Middle frontal gyrus (tissue), 1 donor: Measurements from ENCODE around the gene POU4F1.
"Not testable (repeated sequence)": the region's sequence is repeated elsewhere in the genome, so short reads cannot be mapped to it uniquely, and the experiment has no call there.

Source experiments
- DNase-seq: peaks from one replicate; pipeline ENCODE4 v3.0.0-alpha.2; 2015; ENCODE audit warnings: low spot score; ENCODE audit errors: extremely low spot score

The POU4F1 gene, protein sequence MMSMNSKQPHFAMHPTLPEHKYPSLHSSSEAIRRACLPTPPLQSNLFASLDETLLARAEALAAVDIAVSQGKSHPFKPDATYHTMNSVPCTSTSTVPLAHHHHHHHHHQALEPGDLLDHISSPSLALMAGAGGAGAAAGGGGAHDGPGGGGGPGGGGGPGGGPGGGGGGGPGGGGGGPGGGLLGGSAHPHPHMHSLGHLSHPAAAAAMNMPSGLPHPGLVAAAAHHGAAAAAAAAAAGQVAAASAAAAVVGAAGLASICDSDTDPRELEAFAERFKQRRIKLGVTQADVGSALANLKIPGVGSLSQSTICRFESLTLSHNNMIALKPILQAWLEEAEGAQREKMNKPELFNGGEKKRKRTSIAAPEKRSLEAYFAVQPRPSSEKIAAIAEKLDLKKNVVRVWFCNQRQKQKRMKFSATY

DNA sequence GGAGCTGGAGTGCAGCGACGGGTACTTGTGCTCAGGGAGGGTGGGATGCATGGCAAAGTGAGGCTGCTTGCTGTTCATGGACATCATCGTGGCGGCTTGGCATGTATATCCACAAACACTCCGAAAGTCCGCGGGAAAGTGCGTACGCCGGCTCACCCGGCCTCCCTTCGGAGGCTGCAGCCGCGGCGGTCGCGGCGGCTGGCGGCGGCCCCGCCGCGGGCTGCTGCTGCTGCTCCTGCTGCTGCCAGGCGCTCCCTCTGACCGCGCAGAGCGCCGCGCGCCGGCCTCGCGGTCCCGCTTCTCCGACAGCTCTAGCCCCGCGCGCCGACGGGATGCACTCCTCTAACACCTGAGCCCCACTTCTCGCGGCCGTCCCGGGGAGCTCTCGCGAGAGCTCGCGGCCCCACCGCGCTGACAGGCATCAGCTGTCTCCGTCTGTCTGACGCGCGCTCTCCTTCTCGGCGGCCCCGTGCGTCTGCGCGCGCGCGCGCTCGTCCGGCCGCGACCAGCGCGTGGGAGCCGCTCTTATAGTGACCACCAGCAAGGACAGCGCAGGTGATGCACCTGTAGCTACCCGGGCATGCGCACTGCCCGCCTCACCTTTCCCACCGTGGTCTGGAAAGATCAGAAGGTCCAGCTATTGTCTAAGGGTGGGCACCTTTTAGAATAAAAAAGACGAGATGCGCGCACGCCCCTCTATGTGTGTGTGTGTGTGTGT, at the start of gene POU4F1:
Gene POU4F1, minus strand, starts transcription at position 313 of the 718 bp plus-strand sequence. Its CDS starts 226 bp downstream, at position 87.
- DNase-seq: no peak

DNA sequence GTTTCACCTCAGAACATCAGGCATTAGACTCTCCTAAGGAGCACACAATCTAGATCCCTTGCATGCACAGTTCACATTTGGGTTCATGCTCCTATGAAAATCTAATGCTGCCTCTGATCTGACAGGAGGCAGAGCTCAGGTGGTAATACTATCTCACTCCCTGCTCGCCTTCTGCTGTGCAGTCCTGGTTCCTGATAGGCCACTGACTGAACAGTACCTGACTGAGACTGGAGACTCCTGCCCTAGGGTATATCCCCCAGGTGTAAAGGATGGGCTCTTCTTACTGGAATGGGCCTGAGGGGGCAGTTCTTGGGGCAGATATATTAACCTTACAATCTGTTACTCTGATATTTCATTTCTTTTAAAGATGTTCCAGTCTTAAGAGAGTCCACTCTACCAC, 49.3 kb upstream of the POU4F1 start:
- DNase-seq: no peak

DNA sequence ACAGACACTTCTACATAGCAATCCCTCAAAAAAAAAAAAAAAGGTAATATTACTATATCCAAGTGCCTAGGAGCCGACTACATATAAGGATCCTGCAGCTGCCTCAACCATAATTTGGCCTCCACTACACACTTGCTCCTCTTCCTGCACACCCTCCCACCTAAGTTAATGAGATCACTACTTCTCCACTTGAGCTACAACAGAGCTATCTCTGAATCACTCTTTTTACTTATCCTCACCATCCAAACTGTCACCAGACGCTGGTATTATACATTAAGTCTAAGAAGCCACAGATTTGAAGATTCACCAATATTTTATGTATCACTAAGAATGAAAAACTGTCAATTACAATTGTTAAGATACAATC, 47.3 kb upstream of the POU4F1 start:
- DNase-seq: no peak

DNA sequence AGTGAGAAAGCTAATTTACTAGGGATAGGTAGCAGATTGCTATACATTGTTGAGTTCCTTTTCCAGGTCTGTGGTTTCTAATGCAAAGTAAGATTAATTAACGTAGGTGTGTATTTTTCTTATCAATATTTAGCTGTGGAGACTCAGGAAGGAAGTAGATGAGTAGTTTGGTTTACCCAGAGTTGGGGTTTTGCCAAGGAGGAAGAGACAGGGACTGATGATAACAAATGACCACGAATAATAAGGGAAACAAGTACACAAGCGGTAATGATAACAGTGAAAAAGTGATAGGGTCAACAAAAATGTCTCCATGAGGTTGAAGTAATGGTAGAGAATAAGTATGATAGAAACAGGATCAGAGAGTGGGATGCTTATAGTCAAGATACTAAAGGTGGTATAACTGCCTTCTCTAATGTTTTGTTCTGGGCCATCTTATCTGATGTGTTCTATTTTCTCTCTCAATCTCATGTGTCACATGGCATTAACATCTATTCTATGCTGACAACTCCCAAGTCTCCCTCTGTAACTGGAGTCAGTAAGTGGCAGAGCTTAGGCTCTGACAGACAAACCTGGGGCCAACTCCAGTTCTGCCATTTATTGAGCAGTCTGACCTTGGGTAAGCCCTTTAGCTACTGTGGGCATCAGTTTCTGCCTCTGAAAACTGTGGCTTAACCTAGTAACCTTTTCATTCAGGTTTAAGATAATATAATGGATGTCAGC, 46.8 kb upstream of the POU4F1 start:
- no peak for DNase-seq

DNA sequence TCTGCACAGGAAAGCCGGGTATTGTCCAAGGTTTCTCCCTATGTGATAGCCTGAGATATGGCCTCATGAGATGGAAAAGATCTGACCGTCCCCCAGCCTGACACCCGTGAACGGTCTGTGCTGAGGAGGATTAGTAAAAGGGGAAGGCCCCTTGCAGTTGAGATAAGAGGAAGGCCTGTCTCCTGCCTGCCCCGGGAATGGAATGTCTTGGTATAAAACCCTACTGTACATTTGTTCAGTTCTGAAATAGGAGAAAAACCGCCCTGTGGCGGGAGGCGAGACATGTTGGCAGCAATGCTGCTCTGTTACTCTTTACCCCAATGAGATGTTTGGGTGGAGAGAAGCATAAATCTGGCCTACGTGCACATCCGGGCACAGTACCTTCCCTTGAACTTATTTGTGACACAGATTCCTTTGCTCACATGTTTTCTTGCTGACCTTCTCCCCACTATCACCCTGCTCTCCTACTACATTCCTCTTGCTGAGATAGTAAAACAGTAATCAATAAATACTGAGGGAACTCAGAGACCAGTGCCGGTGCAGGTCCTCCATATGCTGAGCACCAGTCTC, 43.8 kb upstream of the POU4F1 start:
- DNase-seq: not testable (repeated sequence)

DNA sequence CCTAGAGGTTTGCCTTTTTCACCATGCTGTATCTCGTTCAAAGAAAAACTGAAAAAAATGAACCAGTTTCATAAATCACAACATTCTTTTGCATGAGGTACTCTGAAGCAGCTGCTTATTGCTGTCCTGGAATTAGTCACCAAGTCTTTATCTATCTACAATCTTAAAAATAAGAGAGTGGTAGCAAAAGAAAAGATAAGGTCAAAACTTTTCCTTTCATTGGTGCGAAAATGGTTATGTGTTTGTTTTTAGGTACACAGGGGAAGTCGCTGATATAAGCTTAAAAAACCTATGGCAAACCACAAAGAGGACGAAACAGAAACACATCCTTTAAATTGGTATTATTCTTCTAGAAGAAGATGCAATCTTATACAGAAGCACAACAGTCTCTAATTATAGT, 34.9 kb upstream of the POU4F1 start:
- DNase-seq: no peak

DNA sequence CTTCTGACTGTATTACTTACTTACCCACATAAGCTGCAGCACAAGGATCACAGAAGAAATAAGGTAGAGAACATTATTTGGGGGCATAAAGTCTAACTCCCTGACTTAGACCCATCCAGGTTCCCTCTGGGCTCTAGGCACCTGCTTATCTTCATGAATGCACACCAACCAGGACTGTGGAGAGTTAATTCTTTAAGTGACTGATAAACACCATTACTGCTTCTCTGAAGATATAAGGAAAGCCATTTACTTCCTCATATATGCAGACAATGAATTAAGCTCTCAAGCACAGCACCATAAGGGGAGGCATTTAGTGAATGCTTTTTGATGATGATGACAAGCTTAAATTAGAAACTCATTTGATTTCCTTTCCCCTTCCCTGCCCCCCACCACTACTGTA, 33.1 kb upstream of the POU4F1 start:
- DNase-seq: no peak

DNA sequence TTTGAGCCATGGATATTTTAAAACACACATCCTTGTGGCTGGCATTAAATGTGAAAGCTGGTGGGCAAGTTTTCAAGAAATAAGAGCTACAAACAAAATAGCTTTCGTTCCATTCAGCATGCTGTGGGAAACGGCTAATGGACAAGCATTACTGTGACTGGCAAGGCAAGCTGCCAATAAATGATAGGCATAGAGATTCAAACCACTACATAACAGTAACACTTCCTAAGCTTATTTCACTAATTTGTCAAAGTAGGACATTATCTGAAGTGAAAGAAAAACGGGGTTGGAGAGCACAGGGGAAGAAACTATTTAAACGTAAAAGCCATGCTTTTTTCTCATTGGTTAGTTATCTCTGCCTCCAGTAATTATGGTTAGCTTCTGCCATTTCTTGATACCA, 29.6 kb upstream of the POU4F1 start:
- no peak for DNase-seq

DNA sequence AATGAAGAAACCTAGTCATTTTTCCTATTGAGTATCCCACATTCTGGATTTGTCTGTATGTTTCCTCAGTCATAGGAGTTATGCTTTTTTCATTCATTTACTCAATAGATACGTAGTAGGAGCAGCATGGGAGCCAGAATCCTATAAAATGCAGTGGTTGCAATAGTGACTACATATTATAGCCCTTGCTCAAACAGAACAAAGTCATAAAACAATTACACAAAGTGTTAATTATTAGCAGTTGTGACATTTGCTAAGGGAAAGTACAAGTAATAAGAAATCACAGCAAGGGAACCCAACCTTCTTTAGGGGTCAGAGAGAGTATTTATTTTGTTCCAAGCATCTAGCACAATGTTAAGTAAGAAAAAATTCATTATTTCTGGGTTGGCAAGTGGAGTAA, 27.7 kb upstream of the POU4F1 start:
- no peak for DNase-seq

DNA sequence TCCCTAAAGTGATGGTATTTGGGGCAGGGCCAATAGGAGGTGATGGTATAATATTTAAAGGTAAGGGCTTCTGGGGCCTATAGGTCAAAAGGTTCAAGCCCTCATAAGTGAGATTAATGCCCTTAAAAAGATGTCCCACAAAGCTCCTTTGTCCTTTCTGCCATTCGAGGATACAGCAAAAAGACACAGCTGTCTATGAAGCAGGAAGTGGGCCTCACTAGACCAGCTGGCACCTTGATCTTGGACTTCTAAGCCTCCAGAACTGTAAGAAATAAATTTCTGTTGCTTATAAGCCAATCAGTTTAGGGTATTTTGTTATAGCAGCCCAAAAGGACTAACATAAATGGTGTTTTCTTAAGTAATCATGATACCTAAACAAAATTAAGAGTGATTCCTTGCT, 27.2 kb upstream of the POU4F1 start:
- DNase-seq: no peak

DNA sequence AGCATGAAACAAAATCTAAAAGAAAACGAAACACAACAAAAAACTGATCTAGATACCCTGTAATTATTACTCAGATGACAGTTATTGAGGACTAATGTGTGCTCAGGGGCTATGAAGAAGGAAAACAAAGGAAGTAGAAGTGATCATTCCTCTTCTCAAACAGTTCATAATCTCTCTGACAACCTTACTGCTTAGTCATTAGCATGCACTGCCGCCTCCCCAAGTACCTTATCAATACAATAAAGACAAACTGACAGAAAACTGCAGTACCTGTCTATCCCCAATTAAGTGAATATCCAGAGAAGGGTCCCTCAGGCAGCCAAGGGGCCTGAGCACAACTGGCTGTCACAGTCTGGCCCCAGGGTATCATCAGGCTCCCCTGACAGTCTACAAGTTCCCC, 22.0 kb upstream of the POU4F1 start:
- DNase-seq: no peak

DNA sequence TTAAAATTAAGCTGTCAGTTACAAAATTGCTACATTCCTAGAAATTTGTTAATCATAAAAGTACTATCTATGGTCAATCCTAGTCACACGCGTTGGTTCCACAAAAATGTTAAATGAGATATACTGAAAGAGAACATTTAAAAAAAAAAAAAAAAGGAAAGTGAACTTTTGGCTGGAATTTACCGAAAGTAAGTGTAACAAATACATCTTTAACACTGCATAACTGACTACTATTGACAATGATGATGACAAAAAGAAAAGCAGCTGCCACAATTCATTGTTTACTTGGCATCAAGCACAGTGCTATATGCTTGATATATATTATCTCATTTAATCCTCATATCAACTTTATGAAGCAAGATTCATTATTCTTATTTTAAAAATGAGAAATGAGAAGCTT, 19.8 kb upstream of the POU4F1 start:
- DNase-seq: no peak

DNA sequence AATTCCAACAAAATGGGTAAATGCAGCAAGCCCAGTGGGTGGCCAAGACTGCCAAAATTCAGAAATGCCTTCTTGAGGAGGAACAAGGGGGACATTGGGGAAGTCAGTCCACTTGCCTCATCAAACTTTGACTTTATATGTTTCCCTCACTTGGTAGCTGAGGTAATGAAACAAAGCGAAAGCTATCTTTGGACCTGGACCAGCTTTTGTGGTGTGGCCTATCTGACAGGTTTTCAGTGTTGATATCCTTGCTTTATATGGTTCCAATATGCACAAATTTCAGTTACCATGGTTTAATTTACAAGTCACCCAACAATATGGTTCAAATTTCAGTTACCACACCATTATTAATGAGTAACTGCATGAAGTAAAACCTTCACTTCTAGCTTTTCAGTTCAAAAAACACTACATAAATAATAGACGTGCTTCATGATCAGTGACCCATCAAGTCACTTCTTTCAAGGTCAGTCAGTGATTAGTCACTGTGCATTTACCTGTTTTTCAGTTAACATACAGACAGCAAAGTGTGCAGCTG, 17.7 kb upstream of the POU4F1 start:
- no peak for DNase-seq

DNA sequence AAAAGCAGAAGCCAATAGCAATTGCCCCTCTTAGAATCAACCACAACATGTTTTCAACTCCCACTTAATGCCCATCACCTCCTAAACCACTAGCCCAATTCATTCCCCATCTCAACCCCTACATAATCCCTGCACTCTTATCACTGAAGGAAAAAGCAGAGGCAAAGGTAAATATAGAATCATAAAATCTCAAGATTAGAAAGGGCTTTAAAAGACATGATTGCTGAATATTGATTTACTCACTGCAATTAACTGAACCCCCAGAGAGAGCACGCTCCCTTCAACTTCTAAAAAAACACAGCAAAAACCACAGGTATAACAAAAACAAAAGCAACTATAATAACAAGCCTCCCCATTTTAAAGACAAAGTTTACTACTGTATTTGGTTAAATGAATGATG, 15.1 kb upstream of the POU4F1 start:
- no peak for DNase-seq

DNA sequence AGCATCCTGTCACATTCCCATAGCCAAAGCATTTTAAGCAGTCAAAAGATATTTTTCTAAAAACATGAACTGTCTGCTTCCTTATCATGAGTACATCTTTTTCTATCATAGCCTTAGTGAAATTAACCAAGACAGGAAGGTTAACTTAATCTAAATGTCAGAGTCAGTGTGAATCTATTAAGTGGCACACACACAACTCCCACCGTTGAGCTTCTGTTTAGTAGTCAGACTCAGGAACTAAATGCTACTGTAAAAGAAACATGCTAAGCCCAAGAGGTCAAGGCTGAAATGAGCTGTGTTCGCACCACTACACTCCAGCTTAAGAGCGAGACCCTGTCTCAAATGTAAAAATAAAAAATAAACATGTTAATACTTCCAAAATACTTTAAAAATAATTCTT, 7.7 kb upstream of the POU4F1 start:
- no peak for DNase-seq

DNA sequence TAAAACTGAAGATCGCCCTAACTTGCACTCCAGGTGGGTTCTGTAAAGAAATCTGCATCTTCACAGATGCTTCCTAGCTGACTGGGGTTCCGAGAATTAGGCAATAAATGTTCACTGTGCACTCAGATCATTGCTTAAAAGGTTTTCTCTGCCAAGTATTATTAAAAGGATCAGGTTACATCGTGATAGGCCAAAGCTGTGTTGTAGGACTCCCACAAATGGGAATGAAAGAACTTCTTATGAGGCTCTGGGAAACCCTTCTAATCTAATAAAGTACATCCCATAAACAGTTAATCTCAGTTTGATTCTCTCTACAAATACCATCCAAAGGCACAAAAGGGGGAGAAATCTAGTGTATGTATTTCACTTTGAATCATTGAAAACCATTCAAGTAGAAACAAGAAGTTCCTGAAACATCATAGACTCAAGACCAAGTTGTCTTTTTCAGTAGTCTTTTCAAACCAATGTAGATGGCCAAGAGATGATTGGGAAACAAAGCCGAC, 7.1 kb upstream of the POU4F1 start:
- no peak for DNase-seq

DNA sequence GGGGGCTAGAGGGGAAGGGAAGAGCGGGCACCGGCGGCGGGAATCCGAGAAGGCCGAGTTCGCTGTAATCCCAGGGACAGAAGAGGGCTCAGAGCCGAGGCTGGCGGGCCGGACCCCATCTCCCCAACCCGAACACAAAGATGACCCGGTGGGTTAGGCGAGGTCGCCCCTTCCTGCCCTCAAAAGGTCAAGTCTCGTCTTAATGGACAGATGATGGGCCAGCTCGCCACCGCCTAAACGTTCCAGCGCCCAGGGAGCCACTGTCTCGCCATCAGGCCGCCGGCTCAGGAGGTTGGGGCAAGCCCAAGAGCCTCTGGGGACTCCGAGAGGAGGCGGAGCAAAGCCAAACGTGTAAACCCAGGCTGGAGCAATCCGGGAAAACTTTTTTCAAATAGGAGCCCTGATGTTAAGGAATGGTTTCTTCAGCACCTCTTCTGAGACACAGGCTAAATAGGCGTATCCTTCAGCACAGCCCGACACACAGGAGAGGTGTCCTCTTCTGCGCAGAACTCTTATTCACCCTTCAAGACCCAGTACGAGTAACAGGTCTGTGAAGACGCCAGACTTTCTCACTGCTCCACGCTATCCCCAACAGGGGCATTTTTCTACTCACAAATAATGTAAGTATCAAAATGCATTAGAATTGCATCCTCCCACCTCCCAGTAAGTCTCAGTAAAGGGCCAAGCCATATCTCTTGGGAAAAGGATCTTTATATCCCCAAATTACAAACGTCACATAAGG, 6.3 kb upstream of the POU4F1 start:
- no peak for DNase-seq

DNA sequence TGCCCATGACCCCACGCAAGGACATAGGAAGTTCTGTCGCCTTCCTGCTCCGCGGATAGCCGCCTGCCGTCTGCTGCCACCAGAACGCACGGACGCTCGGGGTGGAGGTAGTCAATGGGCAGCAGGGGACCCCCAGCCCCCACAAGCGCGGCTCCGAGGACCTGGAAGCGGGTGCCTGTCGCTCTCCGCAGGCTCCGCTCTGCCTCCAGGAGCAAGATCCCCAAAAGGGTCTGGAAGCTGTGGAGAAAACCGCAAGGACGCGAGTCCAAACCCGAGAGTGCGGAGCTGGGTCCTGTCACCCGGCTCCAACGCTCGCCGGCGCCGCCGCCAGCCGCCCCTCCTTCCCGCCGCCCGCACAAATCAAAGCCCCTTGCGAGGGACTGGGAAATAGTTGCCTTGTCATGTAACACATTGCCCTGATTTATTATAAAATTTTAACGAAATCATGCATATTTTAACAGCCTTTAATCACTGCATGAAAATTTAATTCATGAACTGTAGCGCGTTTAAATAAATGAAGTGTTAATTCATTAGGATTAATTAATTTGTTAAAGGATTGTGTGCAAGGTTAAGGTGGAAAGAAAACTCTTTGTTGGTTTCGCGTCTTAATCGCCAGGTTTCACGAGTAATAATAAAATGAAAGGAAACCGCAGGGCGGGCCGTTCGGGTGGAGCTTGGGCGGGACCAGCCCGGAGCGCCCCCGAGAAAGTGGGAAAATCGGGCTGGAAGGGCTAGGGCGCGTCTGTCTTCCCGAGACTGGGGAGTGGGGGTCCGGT, 5.5 kb upstream of the POU4F1 start:
- DNase-seq: no peak

DNA sequence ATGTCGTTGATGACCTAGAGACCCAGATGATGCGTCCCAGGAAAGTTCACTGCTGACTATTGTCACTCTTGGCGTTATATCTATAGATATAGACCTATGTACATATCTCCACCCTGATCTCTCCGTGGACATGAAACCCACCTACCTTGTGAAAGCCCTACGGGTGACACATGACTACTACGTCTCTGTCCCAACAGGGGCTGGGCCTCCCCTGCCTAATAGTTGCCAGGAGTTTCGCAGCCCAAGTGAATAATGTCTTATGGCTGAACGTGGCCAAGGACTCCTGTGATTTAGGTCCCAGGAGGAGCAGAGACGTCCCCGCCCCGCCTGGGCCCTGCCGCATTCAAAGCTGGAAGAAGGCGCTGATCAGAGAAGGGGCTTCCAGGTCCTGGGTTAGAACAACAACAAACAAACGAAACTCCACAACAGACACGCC, 4.9 kb upstream of the POU4F1 start:
- DNase-seq: no peak
